ENCODE data around the gene PIGN. TPM values are rescaled to one million over a fixed set of nuclear protein-coding genes. Genes with fewer than 3 reads are reported as not detected.

The PIGN gene
- total RNA-seq, 1 experiment from 2014 or later: 30.9 TPM

GRCh38 chr18:61998335-61998734 is 188.5 kb downstream of the PIGN start:
- Histone ChIP-seq H3K4me2 (ENCODE audit: insufficient read depth, insufficient read length, low read length) (no peak overlapping the region), H3K27ac (ENCODE audit: insufficient read length, low read depth, low read length) (no peak overlapping the region), H2BK120ac (ENCODE audit: low read depth, low read length, poor library complexity, severe bottlenecking) (peak overlapping the region; percentile 71), H3K14ac (ENCODE audit: insufficient read depth, low read length) (no peak overlapping the region), H2BK5ac (ENCODE audit: insufficient read length, low read length) (no peak overlapping the region), H2BK20ac (ENCODE audit: low read depth, low read length, poor library complexity, severe bottlenecking) (no peak overlapping the region), H2BK15ac (ENCODE audit: low read depth, low read length) (no peak overlapping the region), H3K18ac (ENCODE audit: insufficient read length, low read depth, low read length) (no peak overlapping the region), H2BK12ac (ENCODE audit: insufficient read length, low read depth, low read length) (no peak overlapping the region), H2AK5ac (ENCODE audit: insufficient read length, low read length) (no peak overlapping the region), H3K23ac (ENCODE audit: insufficient read length, low read depth, low read length) (no peak overlapping the region), H4K20me1 (ENCODE audit: control insufficient read depth, insufficient read depth, insufficient read length) (no peaks in the 10 kb centered on the region), H3K79me1 (ENCODE audit: insufficient read depth, low read depth, low read length, poor library complexity, severe bottlenecking) (no peaks in the 10 kb centered on the region), H3K23me2 (ENCODE audit: insufficient read length, low read depth, low read length, poor library complexity, severe bottlenecking) (no peaks in the 10 kb centered on the region), H3K9ac (ENCODE audit: extremely low read depth, insufficient read length, low read length) (no peak overlapping the region), H3K4me1 (ENCODE audit: insufficient read depth, low read length) (no peaks in the 10 kb centered on the region; the same call in 1 of the 2 replicates), H3K9me3 (ENCODE audit: control insufficient read depth, low read depth, low read length) (peaks cover 36% of the 10 kb centered on the region), H3K27me3 (ENCODE audit: insufficient read depth, low read length) (no peaks in the 10 kb centered on the region), H3K56ac (ENCODE audit: insufficient read length, low read depth, low read length) (no peak overlapping the region), H4K5ac (ENCODE audit: insufficient read length, low read depth, low read length) (no peak overlapping the region), H2AFZ (ENCODE audit: low read length) (no peak overlapping the region), H4K8ac (replicated peaks; ENCODE audit: insufficient read length, low read depth, low read length) (no peak overlapping the region), H4K91ac (ENCODE audit: insufficient read length, low read depth, low read length) (no peak overlapping the region), H3T11ph (ENCODE audit: low read length) (no peak overlapping the region), H3K79me2 (ENCODE audit: insufficient read depth, low read length) (no peaks in the 10 kb centered on the region), H3K4ac (ENCODE audit: low read depth, low read length) (no peak overlapping the region)
- peaks cover 33 to 46% (median 36%) of the 10 kb centered on the region in 3 experiments for H3K36me3 Mint-ChIP-seq (ENCODE audit: insufficient read depth in 1 of 3, low read depth in 3 of 3)
- no peak for DNase-seq
- WGBS (ENCODE audit: extremely low coverage, insufficient read length, low lambda C conversion rate): no CpG with 5 or more reads among the region's 7 CpGs
- no peak overlapping the region for H3K27ac Mint-ChIP-seq
- no peaks in the 10 kb centered on the region; the same call in 1 of the 2 replicates for H3K27me3 Mint-ChIP-seq (ENCODE audit: low read depth)
- no peak for TF ChIP-seq CTCF (conservative IDR thresholded peaks at IDR 0.05)
- peaks cover 41 to 43% of the 10 kb centered on the region in 2 experiments for H3K9me3 Mint-ChIP-seq
- peaks cover 22 to 34% of the 10 kb centered on the region in 2 experiments for H3K4me1 Mint-ChIP-seq
- H3K4me3 Mint-ChIP-seq: no peak overlapping the region

Measured in H9 (cell line).